ENCODE results near the gene CDON. TPM values are rescaled to one million over a fixed set of nuclear protein-coding genes. Genes with fewer than 3 reads are reported as not detected.

CDON gene
- total and polyA plus RNA-seq, 9 of the 15 experiments (the other 6 are each of a cell fraction or from before 2014, with no cell fraction given), result 0.08 to 0.64 (median 0.40) TPM

DNA sequence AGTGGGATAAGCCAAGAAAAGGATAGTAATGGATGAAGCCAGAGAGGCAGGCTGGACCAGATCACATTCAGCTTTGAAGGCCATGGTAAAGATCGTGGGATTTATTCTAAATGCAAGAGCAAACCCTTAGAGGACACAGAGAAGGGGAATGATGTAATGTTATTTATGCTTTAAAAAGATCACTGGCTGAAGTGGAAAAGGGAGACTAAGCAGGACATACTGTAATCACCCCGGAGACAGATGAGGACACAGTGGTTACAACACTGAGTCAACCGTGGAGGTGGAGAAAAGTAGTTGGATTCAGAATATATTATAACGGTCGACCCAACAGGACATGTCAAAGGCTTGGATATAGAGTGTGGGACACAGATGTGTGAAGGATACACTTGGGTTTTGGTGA, 38.5 kb downstream of the CDON start:
- no peaks in the 10 kb centered on the region for H3K36me3 ChIP-seq (ENCODE audit: control insufficient read depth, insufficient read depth, low read length)
- CTCF ChIA-PET (ENCODE audit: low intra/inter-chr PET ratio), result no interaction called here
- no TSS peak for BruUV-seq (replicated peaks)
- H3K79me2 ChIP-seq (ENCODE audit: control insufficient read depth, insufficient read depth, low read length), result no peaks in the 10 kb centered on the region
- no peak overlapping the region for H3K4me2 ChIP-seq (ENCODE audit: insufficient read depth, low read length)
- H3K27ac ChIP-seq (ENCODE audit: extremely low read depth, low read depth, low read length), result no peak overlapping the region
- no peaks in the 10 kb centered on the region for H3K4me1 ChIP-seq (replicated peaks in 1 of 2; ENCODE audit: control insufficient read depth in 2 of 2, insufficient read depth in 2 of 2, low read length in 2 of 2)
- H4K20me1 ChIP-seq (replicated peaks; ENCODE audit: control insufficient read depth, insufficient read depth, low read length), result no peaks in the 10 kb centered on the region
- H2AFZ ChIP-seq (ENCODE audit: low read depth, low read length), result no peak overlapping the region
- intact Hi-C loops (cut with micrococcal nuclease), result no loop called here
- peaks cover 4 to 9% of the 10 kb centered on the region in 2 experiments; a peak in 1 of 5 replicates for H3K27me3 ChIP-seq (ENCODE audit: control insufficient read depth in 2 of 2, insufficient read depth in 2 of 2, low read length in 2 of 2)
- DNase-seq (ENCODE audit: extremely low read depth in 1 of 4, low spot score in 3 of 4) (no peak), FAIRE-seq (no peak), ATAC-seq (no peak)
- POLR2A ChIA-PET, result no interaction called here
- no peak overlapping the region for H3K4me3 ChIP-seq
- TF ChIP-seq, protein P1, sequence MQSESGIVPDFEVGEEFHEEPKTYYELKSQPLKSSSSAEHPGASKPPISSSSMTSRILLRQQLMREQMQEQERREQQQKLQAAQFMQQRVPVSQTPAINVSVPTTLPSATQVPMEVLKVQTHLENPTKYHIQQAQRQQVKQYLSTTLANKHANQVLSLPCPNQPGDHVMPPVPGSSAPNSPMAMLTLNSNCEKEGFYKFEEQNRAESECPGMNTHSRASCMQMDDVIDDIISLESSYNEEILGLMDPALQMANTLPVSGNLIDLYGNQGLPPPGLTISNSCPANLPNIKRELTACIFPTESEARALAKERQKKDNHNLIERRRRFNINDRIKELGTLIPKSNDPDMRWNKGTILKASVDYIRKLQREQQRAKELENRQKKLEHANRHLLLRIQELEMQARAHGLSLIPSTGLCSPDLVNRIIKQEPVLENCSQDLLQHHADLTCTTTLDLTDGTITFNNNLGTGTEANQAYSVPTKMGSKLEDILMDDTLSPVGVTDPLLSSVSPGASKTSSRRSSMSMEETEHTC (IDR thresholded peaks at IDR 0.05), result no peak
- no peak for TF ChIP-seq EWSR1 (IDR thresholded peaks at IDR 0.05; ENCODE audit: borderline replicate concordance, low read depth, partially characterized antibody)
- TF ChIP-seq NR2F6 (CRISPR knock-in tag; IDR thresholded peaks at IDR 0.05), result no peak
- no peak for TF ChIP-seq NCOA4 (IDR thresholded peaks at IDR 0.05; ENCODE audit: partially characterized antibody)
- TF ChIP-seq RAD51 (IDR thresholded peaks at IDR 0.05; ENCODE audit: borderline replicate concordance, low read depth), result no peak
- TF ChIP-seq ZNF3 (CRISPR knock-in tag; IDR thresholded peaks at IDR 0.05), result no peak
- TF ChIP-seq MAFG (tag; conservative IDR thresholded peaks at IDR 0.05), result no peak
- no peak for TF ChIP-seq ZNF263 (CRISPR knock-in tag; IDR thresholded peaks at IDR 0.05; ENCODE audit: borderline replicate concordance)
- no peaks in the 10 kb centered on the region for H3K9me3 ChIP-seq (replicated peaks; ENCODE audit: control insufficient read depth, insufficient read depth, low read depth, low read length)
- H3K9me1 ChIP-seq (ENCODE audit: control insufficient read depth, insufficient read depth, low read length), result no peaks in the 10 kb centered on the region
- WGBS (ENCODE audit: insufficient coverage, low coverage, missing lambda C conversion rate), result 0% methylated on average over 5 of the region's 5 CpGs
- H3K9ac ChIP-seq (ENCODE audit: insufficient read depth in 1 of 2, low read depth in 2 of 2, low read length in 2 of 2), result no peak overlapping the region
- in situ Hi-C loops (cut with MboI), result no loop called here
